ENCODE measurements around the gene AIFM1.

Gene AIFM1

DNA sequence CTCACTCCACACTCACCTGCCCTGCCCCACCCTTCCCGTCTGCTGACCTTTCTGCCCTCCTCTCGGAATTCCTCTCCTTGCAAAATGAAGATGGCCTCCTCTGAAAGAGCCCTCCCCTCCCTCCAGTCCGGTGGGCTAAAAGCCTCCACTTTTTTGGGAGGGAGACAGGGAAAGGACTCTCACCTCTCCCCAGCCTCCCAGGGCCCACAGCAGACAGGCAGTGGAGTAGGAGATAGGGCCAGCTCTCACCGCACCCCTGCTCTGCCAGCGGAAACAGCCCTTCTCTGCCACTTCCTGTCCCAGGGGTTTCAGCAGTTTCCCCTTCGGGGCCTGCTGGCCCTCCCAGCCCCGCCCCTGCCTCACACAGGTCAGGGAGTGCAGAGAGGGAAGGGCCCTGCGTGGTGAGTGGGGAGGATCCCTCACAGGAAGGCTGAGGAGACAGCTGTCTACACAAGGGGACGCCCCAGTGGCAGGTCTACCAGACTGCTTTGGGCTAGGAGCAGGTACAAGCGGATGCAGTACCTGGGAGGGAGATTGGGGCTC lies 73.6 kb downstream of the AIFM1 start:
- DNase-seq (ENCODE audit: low read depth), result peak; percentile 73

DNA sequence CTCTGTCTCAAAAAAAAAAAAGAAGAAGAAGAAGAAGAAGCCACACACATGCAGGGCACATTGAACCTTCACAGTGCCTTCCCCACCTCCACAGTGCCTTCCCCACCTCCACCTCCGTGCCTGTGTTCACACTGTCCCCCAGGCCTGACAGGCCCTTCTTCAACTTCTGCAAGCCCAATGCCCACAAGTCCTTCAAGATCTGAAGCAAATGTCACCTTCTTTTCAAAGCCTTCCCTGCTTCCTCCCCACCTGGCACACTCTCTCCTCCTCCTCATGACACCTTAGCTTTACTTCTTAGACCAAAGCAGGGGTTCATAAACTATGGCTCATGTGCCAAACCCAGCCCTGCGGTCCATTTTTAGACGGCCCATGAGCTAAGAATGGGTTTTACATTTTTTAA lies 75.3 kb downstream of the AIFM1 start:
- DNase-seq (ENCODE audit: low read depth), result no peak

DNA sequence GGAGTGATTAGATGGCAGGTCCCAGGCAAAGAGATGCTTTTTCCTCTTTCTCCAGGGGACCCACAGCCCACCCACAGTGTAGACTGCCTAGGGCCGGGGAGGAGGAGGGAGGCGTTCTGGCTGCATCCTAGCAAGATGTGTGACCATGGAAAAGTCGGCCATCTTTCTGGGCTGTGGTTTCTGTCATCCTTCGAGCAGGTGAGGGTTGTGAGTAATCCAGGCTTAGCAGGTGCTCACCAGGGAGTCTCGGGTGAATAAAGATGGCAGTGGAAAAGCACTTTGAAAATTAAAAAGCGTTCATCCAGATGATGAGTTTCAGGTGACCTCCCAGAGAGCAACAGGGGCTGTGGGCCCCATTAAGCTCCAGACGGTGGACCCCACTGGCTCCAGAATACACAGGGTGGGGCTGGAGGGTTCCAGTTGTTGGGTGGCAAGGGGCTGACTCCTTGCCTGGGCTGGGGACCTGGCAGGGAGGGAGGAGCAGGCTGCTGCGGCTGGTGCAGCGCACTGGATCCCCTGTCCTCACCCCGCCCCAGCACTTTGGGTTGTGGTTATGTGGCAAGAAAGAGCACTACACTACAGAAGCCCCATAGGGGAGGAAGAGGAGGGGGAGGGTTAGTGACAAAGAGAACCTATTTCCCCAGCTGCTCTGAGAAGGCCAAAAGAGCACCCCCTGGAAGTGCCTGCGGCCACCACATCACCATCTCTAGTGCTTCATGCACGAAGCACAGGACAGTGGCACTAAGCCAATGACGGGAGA lies 79.0 kb downstream of the AIFM1 start:
- DNase-seq (ENCODE audit: low read depth), result peak; percentile 56

DNA sequence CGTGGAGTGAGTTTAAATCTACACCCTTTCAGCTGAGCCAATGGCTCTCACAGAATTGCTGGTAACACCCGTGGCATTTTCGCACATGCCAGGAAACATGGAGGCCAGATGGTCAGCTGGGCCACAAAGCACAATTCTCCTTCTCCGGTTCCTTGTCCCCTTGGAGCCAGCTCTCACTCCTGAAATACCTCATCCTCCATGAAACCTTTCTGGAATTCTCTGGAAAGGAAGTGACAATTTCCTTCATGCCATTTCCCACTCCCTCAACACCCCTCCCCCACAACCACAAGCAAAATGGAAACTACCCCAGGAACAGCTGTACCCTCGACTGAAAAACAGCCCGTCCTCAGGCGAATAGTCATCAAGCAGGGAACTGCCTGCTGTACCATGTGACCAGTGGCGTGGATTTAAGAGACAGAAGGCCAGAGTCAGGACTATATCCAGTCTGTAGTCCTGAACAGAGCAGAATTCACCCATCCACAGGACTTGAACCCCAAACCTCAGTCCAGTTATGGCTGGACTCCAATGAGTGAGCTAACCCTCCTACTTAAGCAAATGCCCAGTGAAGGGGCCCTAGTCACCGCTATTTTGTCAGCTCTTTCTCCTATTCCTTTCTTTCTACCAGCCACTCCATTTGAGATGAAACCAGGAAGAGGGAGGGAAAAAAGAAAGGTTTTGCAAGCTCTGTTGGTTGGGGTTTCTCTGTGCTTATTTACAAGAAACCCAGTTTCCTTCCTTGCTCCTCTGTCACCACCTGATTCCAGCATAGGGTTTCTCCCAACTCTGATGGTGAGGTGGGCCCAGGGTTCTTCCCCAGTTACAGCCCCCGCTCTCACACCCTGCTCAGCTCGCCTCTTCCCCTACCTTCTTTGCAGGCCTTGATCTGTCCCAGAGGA lies 79.8 kb downstream of the AIFM1 start:
- DNase-seq (ENCODE audit: low read depth), result no peak

DNA sequence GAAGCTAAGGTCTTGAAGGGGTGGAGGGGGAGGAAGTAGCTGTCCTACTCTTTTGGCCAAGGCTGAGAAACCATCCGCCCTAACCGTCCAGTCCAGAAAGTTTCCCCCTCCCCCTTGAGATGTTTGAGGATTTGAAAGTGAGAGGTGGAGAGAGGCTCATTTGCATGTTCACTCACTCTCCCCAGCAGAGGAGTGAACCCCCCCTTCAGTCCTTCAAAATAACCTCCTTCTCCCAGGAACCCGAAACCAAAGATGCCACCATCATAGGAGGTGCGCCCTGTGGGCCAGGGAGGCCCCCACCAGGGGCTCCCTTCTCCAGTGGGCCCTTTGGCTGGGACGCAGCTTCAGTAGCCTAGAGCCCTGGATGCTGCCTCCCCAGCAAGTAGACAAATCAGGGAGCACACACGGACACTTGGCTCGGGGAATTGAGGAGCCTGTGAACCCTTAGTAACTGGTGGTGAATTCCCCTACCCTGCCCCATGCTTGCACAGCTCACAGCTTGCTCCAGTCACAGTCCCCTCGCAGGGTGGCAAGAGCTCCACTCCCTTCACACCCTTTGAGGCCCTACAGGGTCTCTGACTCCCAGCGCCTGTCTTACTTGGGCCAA lies 80.9 kb downstream of the AIFM1 start:
- DNase-seq (ENCODE audit: low read depth), result no peak

DNA sequence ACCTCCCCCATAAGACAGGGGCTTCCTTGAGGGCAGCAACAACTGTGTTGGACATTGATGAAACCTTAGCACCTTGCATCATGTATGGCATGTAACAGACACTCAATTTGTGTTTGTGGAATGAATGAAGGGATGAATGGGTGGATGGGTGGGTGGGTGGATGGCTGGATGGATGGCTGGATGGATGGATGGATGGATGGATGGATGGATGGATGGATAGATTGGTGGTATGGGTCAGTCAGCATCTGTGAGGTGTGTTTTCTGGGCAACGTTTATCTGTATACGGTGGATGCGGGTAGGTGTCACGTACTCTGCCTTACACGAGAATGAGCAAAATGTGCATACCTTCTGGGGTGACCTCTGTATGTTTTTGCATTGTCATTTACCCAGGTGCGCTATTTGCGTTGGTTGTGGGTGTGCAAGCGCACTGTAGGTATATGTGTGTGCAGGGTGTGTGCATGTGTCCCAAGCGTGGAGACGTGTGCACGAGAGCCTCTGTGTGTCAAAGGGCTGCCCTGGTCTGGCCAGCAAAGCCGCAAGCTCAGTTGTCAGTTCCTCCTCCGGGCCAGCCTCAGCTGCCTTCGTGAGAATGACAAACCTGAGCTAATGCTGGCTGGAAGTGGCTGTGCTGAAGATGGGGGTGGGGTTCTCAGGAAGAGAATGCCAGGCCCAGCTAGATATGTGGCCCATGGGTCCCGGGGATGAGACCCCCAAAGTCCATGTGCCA lies 81.8 kb downstream of the AIFM1 start:
- no peak for DNase-seq (ENCODE audit: low read depth)

DNA sequence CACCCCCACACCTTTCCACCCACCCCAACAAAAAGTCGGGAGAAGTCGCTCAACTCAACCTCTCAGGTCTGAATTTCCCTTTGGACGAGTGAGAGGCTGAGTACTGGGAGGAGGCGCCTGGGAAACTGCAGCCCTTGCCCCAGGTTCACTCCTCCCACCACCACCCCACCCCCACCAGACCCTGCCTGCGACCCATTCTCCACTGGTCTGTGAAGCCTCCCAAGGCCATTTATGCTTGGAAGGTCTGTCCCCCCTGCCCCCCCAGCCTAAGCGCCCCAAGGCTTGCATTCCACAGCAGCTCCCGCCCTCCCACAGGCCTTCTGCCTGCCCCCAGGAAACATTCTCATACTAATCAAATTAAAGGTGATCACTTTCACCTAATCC lies 82.5 kb downstream of the AIFM1 start:
- DNase-seq (ENCODE audit: low read depth), result no peak

DNA sequence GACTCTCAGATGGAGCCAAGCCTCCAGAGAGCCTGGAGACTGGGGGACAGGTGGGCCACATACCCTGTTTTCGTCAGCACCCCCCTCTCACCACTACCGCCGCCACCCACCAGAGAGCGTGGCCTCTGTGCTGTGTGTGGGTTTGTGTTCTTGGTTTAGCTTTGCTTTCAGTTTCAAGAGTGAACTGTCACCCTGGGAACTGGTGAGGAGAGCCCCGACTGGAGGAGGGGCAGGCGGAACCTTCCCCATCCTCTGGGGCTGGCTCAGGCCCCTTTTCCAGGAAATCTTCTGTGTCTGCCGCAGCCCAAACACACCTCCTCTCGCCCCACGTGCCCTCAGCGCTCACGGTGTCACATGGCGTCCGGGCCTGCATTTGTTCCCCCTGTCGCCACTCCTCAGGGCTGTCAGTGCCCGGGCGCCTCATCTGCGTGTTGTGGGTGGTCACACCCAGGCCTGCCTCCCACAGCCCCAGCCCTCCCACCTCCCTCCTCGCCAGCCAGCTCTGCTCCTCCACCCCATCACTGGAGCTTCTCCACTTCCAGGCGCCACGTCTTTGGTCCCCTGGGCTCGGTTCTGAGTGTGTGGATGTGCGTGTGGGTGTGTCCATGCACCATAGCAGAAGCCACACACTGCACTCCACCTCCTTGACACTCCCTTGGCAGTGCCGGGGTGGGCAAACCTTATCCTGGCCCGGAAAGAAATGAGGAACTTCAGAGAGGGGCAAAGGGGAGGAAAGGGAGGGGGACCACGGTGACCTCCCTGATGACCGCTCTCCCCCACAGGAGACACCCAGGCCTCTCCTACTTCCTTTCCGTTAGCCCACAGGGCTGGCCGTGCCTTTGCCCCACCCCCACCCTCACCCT lies 83.2 kb downstream of the AIFM1 start:
- DNase-seq (ENCODE audit: low read depth), result peak; percentile 68

DNA sequence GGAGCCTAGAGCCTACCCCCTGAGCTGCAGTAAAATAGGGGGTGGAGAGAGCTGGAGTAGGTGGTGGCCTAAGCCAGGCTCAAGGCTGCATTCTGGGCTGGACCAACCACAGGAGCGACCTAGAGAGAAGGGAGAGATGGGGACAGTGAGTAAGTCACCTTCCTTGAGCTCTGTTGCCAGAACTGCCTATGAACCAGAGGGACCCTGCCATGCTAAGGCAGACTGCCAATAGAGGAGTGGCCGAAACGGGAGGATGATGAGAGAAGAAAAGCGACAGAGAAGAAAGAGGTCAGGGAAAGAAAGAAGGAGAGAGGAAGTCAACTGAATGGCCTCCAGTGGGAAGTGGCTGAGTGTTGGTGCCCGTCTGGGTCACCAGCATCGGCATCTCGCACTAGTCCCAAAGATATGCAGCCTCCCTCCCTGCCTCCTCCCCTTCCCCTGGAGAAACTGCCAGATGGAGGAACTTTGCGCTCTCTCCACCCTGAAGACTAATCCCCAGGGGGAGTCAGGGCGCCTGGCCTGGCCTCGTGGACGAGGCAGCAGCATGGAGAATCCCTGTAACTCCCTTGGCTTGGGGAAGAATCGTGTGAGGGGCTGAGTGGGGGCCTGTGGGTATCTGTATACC lies 84.1 kb downstream of the AIFM1 start:
- no peak for DNase-seq (ENCODE audit: low read depth)

DNA sequence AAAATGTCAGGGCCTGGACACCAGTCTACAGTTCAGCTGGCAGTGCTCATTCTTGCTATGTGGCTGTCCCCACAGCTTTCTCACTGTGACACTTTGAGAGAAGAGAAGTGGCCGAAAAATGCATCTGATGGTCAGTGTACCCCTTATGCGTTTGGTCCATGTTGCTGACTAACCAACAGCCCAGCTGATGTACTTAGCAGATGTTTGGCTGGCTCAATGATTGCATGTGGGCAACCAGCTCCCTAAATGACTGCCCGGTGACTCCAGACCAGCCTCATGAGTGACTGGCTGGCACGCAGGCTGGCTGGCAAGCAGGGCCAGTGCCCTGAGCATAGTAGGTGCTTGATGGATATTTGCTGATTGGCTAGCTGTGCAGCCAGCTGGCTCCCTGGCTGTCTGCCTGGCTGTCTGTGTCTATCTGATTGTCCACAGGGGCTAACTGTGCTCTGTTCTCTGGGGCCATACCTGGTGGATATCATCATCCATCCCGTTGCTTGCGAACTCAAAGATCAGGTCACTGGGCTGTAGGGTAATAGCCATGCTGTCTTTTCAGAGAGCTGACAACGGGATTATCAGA lies 84.8 kb downstream of the AIFM1 start:
- no peak for DNase-seq (ENCODE audit: low read depth)

DNA sequence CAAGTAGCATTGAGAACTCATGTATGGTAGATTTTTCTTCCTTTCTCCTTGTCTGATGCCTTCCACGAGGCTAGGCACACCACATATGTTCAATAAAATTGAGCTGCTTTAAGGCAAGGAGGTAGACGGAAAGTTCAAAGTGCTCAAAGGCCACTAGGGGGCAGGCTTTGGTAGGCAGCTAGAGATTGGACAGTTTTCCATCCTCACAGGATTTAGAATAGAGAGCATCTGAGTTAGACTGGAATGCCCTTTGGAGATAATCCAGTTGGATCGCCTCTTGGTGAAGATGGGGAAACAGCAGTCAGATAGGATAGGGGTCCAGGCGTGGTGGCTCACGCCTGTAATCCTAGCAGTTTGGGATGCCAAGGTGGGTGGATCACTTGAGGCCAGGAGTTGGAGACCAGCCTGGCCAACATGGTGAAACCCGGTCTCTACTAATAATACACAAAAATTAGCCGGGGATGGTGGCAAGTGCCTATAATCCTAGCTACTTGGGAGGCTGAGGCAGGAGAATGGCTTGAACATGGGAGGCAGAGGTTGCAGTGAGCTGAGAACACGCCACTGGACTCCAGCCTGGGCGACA lies 85.7 kb downstream of the AIFM1 start:
- no peak for DNase-seq (ENCODE audit: low read depth)
